Renal cortex interstitium (tissue), 15 donors: Measurements from ENCODE around the gene BLMH. TPM values are rescaled to one million over a fixed set of nuclear protein-coding genes. Genes with fewer than 3 reads are reported as not detected.

ENCODE experiments used
- DNase-seq, 11 donors: peaks; one replicate each; pipeline ENCODE4 v3.0.0-alpha.2; 2013; ENCODE audit warnings: low read depth in 9 of 11, low spot score in 4 of 11; ENCODE audit errors: extremely low read depth in 1 of 11
- long read RNA-seq, 16 experiments: transcript quantifications; one replicate each; lab custom pipeline, GENCODE V29; 2026
- polyA plus RNA-seq, 3 donors: library from polyadenylated mRNA; unstranded; fragments of 120-200 nt; gene quantifications; one replicate each; pipeline ENCODE4 v1.2.1, GENCODE V29; 2013; ENCODE audit not compliant: insufficient read length in 3 of 3

BLMH gene, protein sequence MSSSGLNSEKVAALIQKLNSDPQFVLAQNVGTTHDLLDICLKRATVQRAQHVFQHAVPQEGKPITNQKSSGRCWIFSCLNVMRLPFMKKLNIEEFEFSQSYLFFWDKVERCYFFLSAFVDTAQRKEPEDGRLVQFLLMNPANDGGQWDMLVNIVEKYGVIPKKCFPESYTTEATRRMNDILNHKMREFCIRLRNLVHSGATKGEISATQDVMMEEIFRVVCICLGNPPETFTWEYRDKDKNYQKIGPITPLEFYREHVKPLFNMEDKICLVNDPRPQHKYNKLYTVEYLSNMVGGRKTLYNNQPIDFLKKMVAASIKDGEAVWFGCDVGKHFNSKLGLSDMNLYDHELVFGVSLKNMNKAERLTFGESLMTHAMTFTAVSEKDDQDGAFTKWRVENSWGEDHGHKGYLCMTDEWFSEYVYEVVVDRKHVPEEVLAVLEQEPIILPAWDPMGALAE
- polyA plus RNA-seq = 10 to 100 TPM; 82.4 to 92.2 (median 86.0) TPM
- long read RNA-seq, donor 1, transcript BLMH-206 (1 exons, 2,079 nt) = major isoform, 44 of 59 reads
- long read RNA-seq, donor 1, transcript BLMH-201 (12 exons, 2,365 nt) = minor isoform, 14 of 59 reads
- long read RNA-seq, donor 1, partial matches to known transcripts = 0 of 59 reads
- long read RNA-seq, donor 1, other reads (novel, unspliced or antisense) = 0 of 59 reads
- long read RNA-seq, donor 2, transcript BLMH-201 (12 exons, 2,365 nt) = minor isoform, 9 of 49 reads
- long read RNA-seq, donor 2, transcript BLMH-206 (1 exons, 2,079 nt) = major isoform, 39 of 49 reads
- long read RNA-seq, donor 2, partial matches to known transcripts = 0 of 49 reads
- long read RNA-seq, donor 2, other reads (novel, unspliced or antisense) = 0 of 49 reads
- long read RNA-seq, donor 3, transcript BLMH-206 (1 exons, 2,079 nt) = major isoform, 41 of 71 reads
- long read RNA-seq, donor 3, transcript BLMH-201 (12 exons, 2,365 nt) = minor isoform, 23 of 71 reads
- long read RNA-seq, donor 3, partial matches to known transcripts = 7 of 71 reads
- long read RNA-seq, donor 3, other reads (novel, unspliced or antisense) = 0 of 71 reads
- long read RNA-seq, donor 4, transcript BLMH-201 (12 exons, 2,365 nt) = minor isoform, 7 of 20 reads
- long read RNA-seq, donor 4, transcript BLMH-206 (1 exons, 2,079 nt) = major isoform, 11 of 20 reads
- long read RNA-seq, donor 4, partial matches to known transcripts = 0 of 20 reads
- long read RNA-seq, donor 4, other reads (novel, unspliced or antisense) = 0 of 20 reads
- long read RNA-seq, donor 5 = 0 reads
- long read RNA-seq, donor 6, transcript BLMH-206 (1 exons, 2,079 nt) = major isoform, 31 of 41 reads
- long read RNA-seq, donor 6, transcript BLMH-201 (12 exons, 2,365 nt) = minor isoform, 7 of 41 reads
- long read RNA-seq, donor 6, partial matches to known transcripts = 0 of 41 reads
- long read RNA-seq, donor 6, other reads (novel, unspliced or antisense) = 0 of 41 reads
- long read RNA-seq, donor 7, transcript BLMH-206 (1 exons, 2,079 nt) = major isoform, 45 of 74 reads
- long read RNA-seq, donor 7, transcript BLMH-201 (12 exons, 2,365 nt) = minor isoform, 21 of 74 reads
- long read RNA-seq, donor 7, partial matches to known transcripts = 7 of 74 reads
- long read RNA-seq, donor 7, other reads (novel, unspliced or antisense) = 0 of 74 reads
- long read RNA-seq, donor 8 = 0 reads
- long read RNA-seq, donor 9, transcript BLMH-206 (1 exons, 2,079 nt) = major isoform, 29 of 42 reads
- long read RNA-seq, donor 9, transcript BLMH-201 (12 exons, 2,365 nt) = minor isoform, 10 of 42 reads
- long read RNA-seq, donor 9, partial matches to known transcripts = 0 of 42 reads
- long read RNA-seq, donor 9, other reads (novel, unspliced or antisense) = 0 of 42 reads
- long read RNA-seq, donor 10, transcript BLMH-206 (1 exons, 2,079 nt) = major isoform, 44 of 71 reads
- long read RNA-seq, donor 10, transcript BLMH-201 (12 exons, 2,365 nt) = minor isoform, 15 of 71 reads
- long read RNA-seq, donor 10, partial matches to known transcripts = 11 of 71 reads
- long read RNA-seq, donor 10, other reads (novel, unspliced or antisense) = 0 of 71 reads
- long read RNA-seq, donor 11, transcript BLMH-201 (12 exons, 2,365 nt) = minor isoform, 15 of 33 reads
- long read RNA-seq, donor 11, transcript BLMH-206 (1 exons, 2,079 nt) = major isoform, 18 of 33 reads
- long read RNA-seq, donor 11, partial matches to known transcripts = 0 of 33 reads
- long read RNA-seq, donor 11, other reads (novel, unspliced or antisense) = 0 of 33 reads
- long read RNA-seq, donor 12, transcript BLMH-206 (1 exons, 2,079 nt) = major isoform, 17 of 25 reads
- long read RNA-seq, donor 12, transcript BLMH-201 (12 exons, 2,365 nt) = minor isoform, 8 of 25 reads
- long read RNA-seq, donor 12, partial matches to known transcripts = 0 of 25 reads
- long read RNA-seq, donor 12, other reads (novel, unspliced or antisense) = 0 of 25 reads
- long read RNA-seq, donor 13 = 0 reads
- long read RNA-seq, donor 14, transcript BLMH-206 (1 exons, 2,079 nt) = major isoform, 21 of 27 reads
- long read RNA-seq, donor 14, transcript BLMH-201 (12 exons, 2,365 nt) = minor isoform, 6 of 27 reads
- long read RNA-seq, donor 14, partial matches to known transcripts = 0 of 27 reads
- long read RNA-seq, donor 14, other reads (novel, unspliced or antisense) = 0 of 27 reads
- long read RNA-seq, donor 15, transcript BLMH-206 (1 exons, 2,079 nt) = major isoform, 18 of 29 reads
- long read RNA-seq, donor 15, transcript BLMH-201 (12 exons, 2,365 nt) = minor isoform, 11 of 29 reads
- long read RNA-seq, donor 15, partial matches to known transcripts = 0 of 29 reads
- long read RNA-seq, donor 15, other reads (novel, unspliced or antisense) = 0 of 29 reads
- long read RNA-seq, donor 16, transcript BLMH-206 (1 exons, 2,079 nt) = major isoform, 37 of 85 reads
- long read RNA-seq, donor 16, transcript BLMH-201 (12 exons, 2,365 nt) = minor isoform, 34 of 85 reads
- long read RNA-seq, donor 16, partial matches to known transcripts = 11 of 85 reads
- long read RNA-seq, donor 16, other reads (novel, unspliced or antisense) = 0 of 85 reads

DNA sequence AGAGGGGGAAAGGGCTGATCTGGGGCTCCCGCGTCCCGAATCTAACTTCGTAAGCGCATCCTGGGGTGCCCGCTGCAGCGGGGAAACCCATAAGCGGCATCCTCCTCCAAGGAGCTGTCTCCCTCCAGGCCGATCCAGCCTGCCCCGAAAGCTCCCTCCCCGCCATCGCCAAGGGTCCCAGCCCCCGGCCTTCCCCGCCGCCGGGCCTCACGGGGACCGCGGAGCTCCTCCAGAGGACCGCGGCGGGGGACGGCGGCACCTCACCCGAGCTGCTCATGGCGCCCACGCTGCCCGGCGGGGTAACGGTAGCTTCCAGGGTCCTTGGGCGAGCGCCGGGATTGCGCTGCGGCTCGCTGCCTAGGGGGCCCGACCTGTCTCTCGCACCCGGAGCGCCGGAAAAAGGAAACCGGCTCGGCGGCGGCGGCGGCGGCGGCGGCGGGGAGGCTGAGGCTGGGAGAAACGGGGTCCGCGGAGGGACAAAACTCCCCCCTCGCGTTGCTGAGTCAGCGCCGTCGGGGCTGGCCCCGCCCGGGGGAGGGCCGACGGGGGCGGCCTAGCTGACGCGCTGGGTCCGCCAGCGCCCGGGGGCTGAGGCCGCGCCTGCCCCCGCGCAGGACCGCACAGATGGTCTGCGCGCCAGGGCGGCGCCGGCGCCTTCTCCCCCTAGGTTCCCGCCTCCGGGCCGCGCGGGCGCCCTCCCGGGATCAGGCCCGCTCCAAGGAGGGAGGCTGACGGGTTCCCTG, at the start of gene BLMH:
Gene BLMH (minus strand): TSS at position 402 of the 743 bp plus-strand sequence. CDS start 125 bp downstream, at position 277.
- peak; percentile 29 to 83 (median 74) for DNase-seq

DNA sequence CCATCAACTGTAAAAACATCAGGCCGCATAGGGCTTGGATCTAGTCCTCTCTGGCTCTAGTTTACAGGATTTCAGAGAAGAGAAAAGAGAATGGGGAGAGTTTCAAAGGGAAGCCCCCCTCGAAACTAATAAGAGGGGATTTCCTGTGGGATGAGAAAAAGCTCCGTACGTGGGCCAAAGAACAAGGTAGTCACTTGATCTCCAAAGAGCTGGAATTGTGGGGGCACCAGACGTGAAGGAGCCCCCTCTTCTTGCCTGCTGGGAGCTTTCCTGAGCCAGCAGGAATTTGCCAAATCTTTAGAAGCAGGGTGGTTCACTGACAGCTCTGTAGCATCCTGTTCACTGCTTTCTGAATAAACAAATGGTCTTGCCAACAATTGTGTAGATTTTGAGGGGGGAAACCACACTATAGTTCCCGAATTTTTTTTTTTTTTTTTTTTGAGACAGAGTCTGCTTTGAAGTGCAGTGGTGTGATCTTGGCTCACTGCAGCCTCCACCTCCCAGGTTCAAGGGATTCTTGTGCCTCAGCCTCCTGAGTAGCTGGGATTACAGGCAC, 49.1 kb upstream of the BLMH start:
- DNase-seq = no peak

DNA sequence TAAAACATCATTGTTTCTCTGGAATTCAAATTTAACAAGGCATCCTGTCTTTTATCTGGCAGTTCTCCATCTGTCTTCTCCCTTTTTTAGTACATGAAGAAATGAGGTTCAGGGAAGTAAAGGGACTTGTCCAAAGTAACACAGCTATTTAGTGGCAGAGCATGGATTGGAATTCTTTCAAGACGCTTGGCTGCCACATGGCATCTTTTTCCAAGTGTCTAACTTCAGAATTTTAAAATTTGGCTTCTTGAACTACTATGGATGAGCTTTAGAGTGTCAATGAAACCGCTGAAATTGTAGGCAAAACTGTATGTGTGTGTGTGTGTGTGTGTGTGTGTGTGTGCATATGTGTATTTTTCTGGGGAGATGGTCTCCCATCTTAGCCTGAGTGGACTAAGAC, 47.3 kb upstream of the BLMH start:
- no peak for DNase-seq

- no peak for DNase-seq
Measured at GRCh38 chr17:30337393-30337999, 45.8 kb upstream of the BLMH start.

- DNase-seq = peak in 2 of 11 donors; percentile 26 to 28
Measured at GRCh38 chr17:30336369-30337171, 44.8 kb upstream of the BLMH start.

- no peak for DNase-seq
Measured at GRCh38 chr17:30334421-30334820, 42.7 kb upstream of the BLMH start.

- no peak for DNase-seq
Measured at GRCh38 chr17:30333503-30334360, 42.0 kb upstream of the BLMH start, which contains the start of gene TMIGD1. Gene TMIGD1, minus strand, starts transcription at chr17:30334057. Its CDS starts 1,924 bp downstream, at chr17:30332133.

- no peak for DNase-seq
Measured at GRCh38 chr17:30332057-30332542, 40.4 kb upstream of the BLMH start.

GRCh38 chr17:30326809-30327208, 35.1 kb upstream of the BLMH start:
- no peak for DNase-seq

- no peak for DNase-seq
Measured at GRCh38 chr17:30324723-30325122, 33.0 kb upstream of the BLMH start.

DNA sequence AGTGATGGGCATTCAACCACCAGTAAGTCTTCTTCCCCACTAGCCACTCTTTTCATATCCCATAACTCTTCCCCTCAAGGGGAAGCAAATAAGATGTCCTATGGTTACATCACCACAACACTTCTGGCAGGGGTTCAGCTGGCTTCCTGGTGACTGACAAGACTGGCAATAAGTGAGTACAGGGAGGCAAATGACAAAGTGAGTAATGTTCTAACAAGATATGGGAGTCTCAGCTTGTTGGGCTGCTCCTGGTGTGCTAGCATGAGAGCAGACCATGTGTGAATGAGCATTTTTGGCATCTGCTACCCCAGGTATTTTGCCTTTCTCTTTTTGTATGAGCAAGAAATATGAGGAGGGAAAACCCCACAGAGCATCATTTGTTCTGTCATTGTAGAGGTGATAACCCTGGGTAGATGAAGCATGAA, 32.2 kb upstream of the BLMH start:
- no peak for DNase-seq

GRCh38 chr17:30323262-30323894, 31.6 kb upstream of the BLMH start:
- peak in 3 of 11 donors; percentile 33 to 47 (median 46) for DNase-seq
